ENCODE data around the gene LRRC23. TPM values are rescaled to one million over a fixed set of nuclear protein-coding genes. Genes with fewer than 3 reads are reported as not detected.

The LRRC23 gene
- total RNA-seq, 1 experiment from 2014 or later = 10.0 TPM

- DNase-seq (ENCODE audit: low read depth, low spot score) = no peak
- in situ Hi-C loops (cut with HindIII; ENCODE audit: low pct_unique_long_range_greater_than_20kb, low sequenced_read_pairs) = no loop called here
These were observed 54.0 kb downstream of the LRRC23 start for GRCh38 chr12:6958609-6959057.

GRCh38 chr12:6959058-6959804 is 54.6 kb downstream of the LRRC23 start:
- in situ Hi-C loops (cut with HindIII; ENCODE audit: low pct_unique_long_range_greater_than_20kb, low sequenced_read_pairs) = no loop called here
- no peak for DNase-seq (ENCODE audit: low read depth, low spot score)

GRCh38 chr12:6959805-6960592 is 55.4 kb downstream of the LRRC23 start:
- in situ Hi-C loops (cut with HindIII; ENCODE audit: low pct_unique_long_range_greater_than_20kb, low sequenced_read_pairs) = no loop called here

GRCh38 chr12:6960593-6961277 is 56.1 kb downstream of the LRRC23 start:
- peak; percentile 44 for DNase-seq (ENCODE audit: low read depth, low spot score)
- in situ Hi-C loops (cut with HindIII; ENCODE audit: low pct_unique_long_range_greater_than_20kb, low sequenced_read_pairs) = no loop called here

More at GRCh38 chr12:6959805-6960592, 55.4 kb downstream of the LRRC23 start:
- DNase-seq (ENCODE audit: low read depth, low spot score) = no peak

- in situ Hi-C loops (cut with HindIII; ENCODE audit: low pct_unique_long_range_greater_than_20kb, low sequenced_read_pairs) = no loop called here
- peak; percentile 52 for DNase-seq (ENCODE audit: low read depth, low spot score)
These were observed 56.7 kb downstream of the LRRC23 start for GRCh38 chr12:6961278-6961694.

GRCh38 chr12:6961695-6962284 is 57.2 kb downstream of the LRRC23 start:
- in situ Hi-C loops (cut with HindIII; ENCODE audit: low pct_unique_long_range_greater_than_20kb, low sequenced_read_pairs) = no loop called here
- DNase-seq (ENCODE audit: low read depth, low spot score) = peak; percentile 81

- in situ Hi-C loops (cut with HindIII; ENCODE audit: low pct_unique_long_range_greater_than_20kb, low sequenced_read_pairs) = no loop called here
- DNase-seq (ENCODE audit: low read depth, low spot score) = no peak
These were observed 57.8 kb downstream of the LRRC23 start for GRCh38 chr12:6962285-6963015.

GRCh38 chr12:6963016-6963731 is 58.6 kb downstream of the LRRC23 start:
- in situ Hi-C loops (cut with HindIII; ENCODE audit: low pct_unique_long_range_greater_than_20kb, low sequenced_read_pairs) = no loop called here
- no peak for DNase-seq (ENCODE audit: low read depth, low spot score)

Small RNA genes lying within 50 kb of the gene (small RNA-seq; reads per million reads assigned to genes)
- gene MIR141 = 0.02 to 0.29 reads per million in 2 experiments
- 0 to 0.10 reads per million in 2 experiments for gene MIR200C
- 0 reads per million in 2 experiments for gene RNU7-1

Other genes with a start within 250 kb of the LRRC23 start
- 23.6 and 24.4 TPM in 2 replicates for gene ING4, start 241.7 kb upstream of the LRRC23 start, total RNA-seq (2014; rRNA removed; shearing (Covaris generic))
- 20.9 and 24.4 TPM in 2 replicates for gene ZNF384, start 215.4 kb upstream of the LRRC23 start, total RNA-seq (2014; rRNA removed; shearing (Covaris generic))
- not detected in 2 replicates for gene PIANP, start 204.0 kb upstream of the LRRC23 start, total RNA-seq (2014; rRNA removed; shearing (Covaris generic))
- gene COPS7A, start 180.8 kb upstream of the LRRC23 start, total RNA-seq (2014; rRNA removed; shearing (Covaris generic)) = 122 and 133 TPM in 2 replicates
- gene MLF2, start 151.7 kb upstream of the LRRC23 start, total RNA-seq (2014; rRNA removed; shearing (Covaris generic)) = 134 TPM in 2 replicates
- 88.9 and 92.6 TPM in 2 replicates for gene PTMS, start 138.5 kb upstream of the LRRC23 start, total RNA-seq (2014; rRNA removed; shearing (Covaris generic))
- 0.13 TPM in 1 of 2 replicates, not detected in the other for gene LAG3, start 132.3 kb upstream of the LRRC23 start, total RNA-seq (2014; rRNA removed; shearing (Covaris generic))
- 0.05 TPM in 1 of 2 replicates, not detected in the other for gene CD4, start 115.3 kb upstream of the LRRC23 start, total RNA-seq (2014; rRNA removed; shearing (Covaris generic))
- 0.08 and 1.5 TPM in 2 replicates for gene GPR162, start 83.0 kb upstream of the LRRC23 start, total RNA-seq (2014; rRNA removed; shearing (Covaris generic))
- gene P3H3, start 76.4 kb upstream of the LRRC23 start, total RNA-seq (2014; rRNA removed; shearing (Covaris generic)) = 10.3 and 10.8 TPM in 2 replicates
- gene GNB3, start 63.9 kb upstream of the LRRC23 start, total RNA-seq (2014; rRNA removed; shearing (Covaris generic)) = 0.08 TPM in 1 of 2 replicates, not detected in the other
- gene CDCA3, start 53.5 kb upstream of the LRRC23 start, total RNA-seq (2014; rRNA removed; shearing (Covaris generic)) = 47.1 and 52.3 TPM in 2 replicates
- gene USP5, start 52.7 kb upstream of the LRRC23 start, total RNA-seq (2014; rRNA removed; shearing (Covaris generic)) = 87.9 and 92.6 TPM in 2 replicates
- gene TPI1, start 37.3 kb upstream of the LRRC23 start, total RNA-seq (2014; rRNA removed; shearing (Covaris generic)) = 1,835 and 2,004 TPM in 2 replicates
- 6.4 and 8.3 TPM in 2 replicates for gene SPSB2, start 31.5 kb upstream of the LRRC23 start, total RNA-seq (2014; rRNA removed; shearing (Covaris generic))
- gene ENO2, start 9.8 kb downstream of the LRRC23 start, total RNA-seq (2014; rRNA removed; shearing (Covaris generic)) = 14.5 and 16.5 TPM in 2 replicates
- 3.1 and 5.0 TPM in 2 replicates for gene ATN1, start 23.1 kb downstream of the LRRC23 start, total RNA-seq (2014; rRNA removed; shearing (Covaris generic))
- not detected in 2 replicates for gene RNU7-1, start 39.0 kb downstream of the LRRC23 start, total RNA-seq (2014; rRNA removed; shearing (Covaris generic))
- 118 and 135 TPM in 2 replicates for gene C12orf57, start 39.2 kb downstream of the LRRC23 start, total RNA-seq (2014; rRNA removed; shearing (Covaris generic))
- gene PTPN6, start 46.5 kb downstream of the LRRC23 start, total RNA-seq (2014; rRNA removed; shearing (Covaris generic)) = not detected in 2 replicates
- 410 and 413 TPM in 2 replicates for gene PHB2, start 65.8 kb downstream of the LRRC23 start, total RNA-seq (2014; rRNA removed; shearing (Covaris generic))
- gene EMG1, start 66.1 kb downstream of the LRRC23 start, total RNA-seq (2014; rRNA removed; shearing (Covaris generic)) = 62.9 and 70.8 TPM in 2 replicates
- gene LPCAT3, start 113.7 kb downstream of the LRRC23 start, total RNA-seq (2014; rRNA removed; shearing (Covaris generic)) = 12.9 and 15.6 TPM in 2 replicates
- 3.3 and 3.6 TPM in 2 replicates for gene C1S, start 155.9 kb downstream of the LRRC23 start, total RNA-seq (2014; rRNA removed; shearing (Covaris generic))
- gene C1R, start 187.6 kb downstream of the LRRC23 start, total RNA-seq (2014; rRNA removed; shearing (Covaris generic)) = 2.0 and 2.5 TPM in 2 replicates
- gene C1RL, start 204.4 kb downstream of the LRRC23 start, total RNA-seq (2014; rRNA removed; shearing (Covaris generic)) = 1.9 and 3.8 TPM in 2 replicates
- not detected in 2 replicates for gene RBP5, start 224.1 kb downstream of the LRRC23 start, total RNA-seq (2014; rRNA removed; shearing (Covaris generic))
- gene CLSTN3, start 225.5 kb downstream of the LRRC23 start, total RNA-seq (2014; rRNA removed; shearing (Covaris generic)) = 1.0 TPM in 2 replicates

Data from SK-MEL-5 (cell line).